Lung (tissue), 12 donors: Measurements from ENCODE around the gene ACTC1. TPM values are rescaled to one million over a fixed set of nuclear protein-coding genes. Genes with fewer than 3 reads are reported as not detected.
"Not testable (repeated sequence)": the region's sequence is repeated elsewhere in the genome, so short reads cannot be mapped to it uniquely, and the experiment has no call there.

ENCODE experiments used
- ATAC-seq: fragments of 200-7000 bp; cut with Tn5 transposase; one replicate; pipeline ENCODE4 v1.9.1; 2020; ENCODE audit warnings: moderate number of reproducible peaks; ENCODE audit not compliant: insufficient read depth, low FRiP score
- DNase-seq, 3 donors: peaks; one replicate each; pipeline ENCODE4 v3.0.0-alpha.2; 2013 to 2017
- H3K27ac ChIP-seq, 2 donors: one replicate each; pipeline ENCODE4 v1.5.1; 2013; ENCODE audit warnings: mild to moderate bottlenecking in 2 of 2, moderate library complexity in 2 of 2, control low read depth in 1 of 2, inconsistent platforms in 1 of 2, low read depth in 1 of 2, low read length in 1 of 2
- H3K27me3 ChIP-seq, 3 donors: one replicate each; pipeline ENCODE4 v1.5.1; 2013; ENCODE audit warnings: low read length in 2 of 3; ENCODE audit not compliant: control insufficient read depth in 3 of 3, insufficient read depth in 3 of 3
- H3K36me3 ChIP-seq, 4 donors: one replicate each; pipeline ENCODE4 v1.5.1; 2013; ENCODE audit warnings: low read length in 4 of 4, mild to moderate bottlenecking in 1 of 4, moderate library complexity in 1 of 4; ENCODE audit not compliant: control insufficient read depth in 4 of 4, insufficient read depth in 4 of 4
- H3K4me1 ChIP-seq, 5 donors: one replicate each; pipeline ENCODE4 v1.5.1; 2013; ENCODE audit warnings: low read length in 5 of 5, mild to moderate bottlenecking in 2 of 5, moderate library complexity in 1 of 5; ENCODE audit not compliant: control insufficient read depth in 5 of 5, insufficient read depth in 5 of 5
- H3K4me3 ChIP-seq: one replicate; pipeline ENCODE4 v1.5.1; 2013; ENCODE audit warnings: mild to moderate bottlenecking, control low read depth, moderate library complexity
- H3K9ac ChIP-seq, 2 donors: one replicate each; pipeline ENCODE4 v1.5.1; 2013; ENCODE audit warnings: low read length in 2 of 2, control low read depth in 1 of 2; ENCODE audit not compliant: insufficient read depth in 1 of 2
- H3K9me3 ChIP-seq, 4 donors: one replicate each; pipeline ENCODE4 v1.5.1; 2013; ENCODE audit warnings: low read length in 3 of 4, mild to moderate bottlenecking in 1 of 4, moderate library complexity in 1 of 4; ENCODE audit not compliant: control insufficient read depth in 4 of 4, insufficient read depth in 3 of 4
- CTCF ChIP-seq: IDR thresholded peaks from 2 replicates; pipeline ENCODE4 v1.5.1; 2012; ENCODE audit warnings: mild to moderate bottlenecking; ENCODE audit errors: control extremely low read depth, extremely low read depth
- WGBS, 2 donors: extraction: QIAGEN DNeasy Blood & Tissue Kit; methylation state at CpG; one replicate each; pipeline ENCODE4 v1.1.7; 2013; 5-methylcytosine and 5-hydroxymethylcytosine counted together
- polyA plus RNA-seq, 2 donors: library from polyadenylated mRNA; stranded (reverse); fragments of 200-250 nt; gene quantifications; one replicate each; pipeline ENCODE4 v1.2.1, GENCODE V29; 2013
- total RNA-seq, 2 donors: library from RNA; depleted of rRNA in 1 of 2; stranded (reverse); fragments of >200 nt in 1 of 2; gene quantifications; one replicate each; pipeline ENCODE4 v1.2.1, GENCODE V29; 2014 to 2021
- donor health status: control.
- donor health status: control.
- donor health status: Bipolar disorder and iron deficiency.
- donor health status: healthy.
- donor health status: DM: yes; HTN: yes; CAD: no.

ACTC1 gene
- total and polyA plus RNA-seq, 4 donors = 0.13 to 13.0 (median 1.8) TPM

- peak in 2 of 3 donors; percentile 20 to 26 for DNase-seq
- Histone ChIP-seq H3K36me3 (no peaks in the 10 kb centered on the region), H3K27me3 (no peaks in the 10 kb centered on the region), H3K4me1 (peaks cover 0 to 6% (median 0%) of the 10 kb centered on the region in 5 donors), H3K27ac (peak overlapping the region in 1 of 2 donors; percentile 36), H3K4me3 (no peak overlapping the region), H3K9ac (no peak overlapping the region), H3K9me3 (no peaks in the 10 kb centered on the region)
- ATAC-seq = no peak
- no peak for TF ChIP-seq CTCF
- 40 to 69% methylated on average over 3 of the region's 3 CpGs for WGBS, 2 donors
Measured at GRCh38 chr15:34813446-34814190, 18.3 kb upstream of the ACTC1 start.

GRCh38 chr15:34812868-34813365, 17.6 kb upstream of the ACTC1 start:
- H3K9ac ChIP-seq, H3K9me3 ChIP-seq, H3K27ac ChIP-seq, H3K27me3 ChIP-seq, DNase-seq, H3K36me3 ChIP-seq, H3K4me1 ChIP-seq, H3K4me3 ChIP-seq, ATAC-seq: not testable (repeated sequence)
- WGBS, 2 donors = 58 to 78% methylated on average over 9 of the region's 9 CpGs

- no peak overlapping the region for H3K27ac ChIP-seq
- WGBS, 2 donors = 78 to 89% methylated on average over 1 of the region's 1 CpG
- no peaks in the 10 kb centered on the region for H3K36me3 ChIP-seq
- ATAC-seq (no peak), DNase-seq (no peak)
- no peak overlapping the region for H3K9ac ChIP-seq
- H3K9me3 ChIP-seq = peaks cover 0 to 2% (median 0%) of the 10 kb centered on the region in 4 donors
- TF ChIP-seq CTCF = no peak
- no peak overlapping the region for H3K4me3 ChIP-seq
- no peaks in the 10 kb centered on the region for H3K27me3 ChIP-seq
- peaks cover 0 to 6% (median 0%) of the 10 kb centered on the region in 5 donors for H3K4me1 ChIP-seq
Measured at GRCh38 chr15:34812369-34812768, 17.0 kb upstream of the ACTC1 start.

- Histone ChIP-seq H3K27me3 (no peaks in the 10 kb centered on the region), H3K4me1 (peaks cover 0 to 6% (median 0%) of the 10 kb centered on the region in 5 donors), H3K36me3 (no peaks in the 10 kb centered on the region), H3K4me3 (no peak overlapping the region), H3K9ac (no peak overlapping the region), H3K27ac (peak overlapping the region in 1 of 2 donors; percentile 80), H3K9me3 (peaks cover 0 to 2% (median 0%) of the 10 kb centered on the region in 4 donors)
- DNase-seq (no peak), ATAC-seq (no peak)
- WGBS, 2 donors = 88 to 91% methylated on average over 5 of the region's 5 CpGs
- no peak for TF ChIP-seq CTCF
Measured at GRCh38 chr15:34810443-34811129, 15.2 kb upstream of the ACTC1 start.
